ENCODE data around the gene TMEM138.
A peak's percentile ranks its signal among the peaks of the same experiment; 100 is the strongest.

Gene TMEM138

GRCh38 chr11:61349916-61350315, 12.3 kb upstream of the TMEM138 start:
- Histone ChIP-seq H3K9me3 (ENCODE audit: control insufficient read depth, insufficient read depth, low read length) (no peaks in the 10 kb centered on the region), H3K9ac (ENCODE audit: low read depth, low read length) (no peak overlapping the region), H3K4me1 (ENCODE audit: insufficient read depth, low read length) (no peaks in the 10 kb centered on the region), H3K36me3 (ENCODE audit: insufficient read depth, low read length) (peaks cover 8% of the 10 kb centered on the region)

GRCh38 chr11:61350336-61350735, 11.8 kb upstream of the TMEM138 start:
- H3K9ac ChIP-seq (ENCODE audit: low read depth, low read length) = no peak overlapping the region
- peaks cover 8% of the 10 kb centered on the region for H3K36me3 ChIP-seq (ENCODE audit: insufficient read depth, low read length)
- H3K9me3 ChIP-seq (ENCODE audit: control insufficient read depth, insufficient read depth, low read length) = no peaks in the 10 kb centered on the region
- H3K4me1 ChIP-seq (ENCODE audit: insufficient read depth, low read length) = no peaks in the 10 kb centered on the region

GRCh38 chr11:61350803-61351202, 11.4 kb upstream of the TMEM138 start:
- Histone ChIP-seq H3K4me1 (ENCODE audit: insufficient read depth, low read length) (no peaks in the 10 kb centered on the region), H3K36me3 (ENCODE audit: insufficient read depth, low read length) (peaks cover 8% of the 10 kb centered on the region; the same call in 1 of the 2 replicates), H3K9ac (ENCODE audit: low read depth, low read length) (no peak overlapping the region), H3K9me3 (ENCODE audit: control insufficient read depth, insufficient read depth, low read length) (no peaks in the 10 kb centered on the region)

GRCh38 chr11:61352038-61352437, 10.1 kb upstream of the TMEM138 start:
- Histone ChIP-seq H3K9ac (ENCODE audit: low read depth, low read length) (no peak overlapping the region), H3K4me1 (ENCODE audit: insufficient read depth, low read length) (no peaks in the 10 kb centered on the region), H3K36me3 (ENCODE audit: insufficient read depth, low read length) (peaks cover 8% of the 10 kb centered on the region; the same call in 1 of the 2 replicates), H3K9me3 (ENCODE audit: control insufficient read depth, insufficient read depth, low read length) (no peaks in the 10 kb centered on the region)

GRCh38 chr11:61353131-61354067, 8.8 kb upstream of the TMEM138 start:
- Histone ChIP-seq H3K4me1 (ENCODE audit: insufficient read depth, low read length) (no peaks in the 10 kb centered on the region), H3K9me3 (ENCODE audit: control insufficient read depth, insufficient read depth, low read length) (no peaks in the 10 kb centered on the region), H3K36me3 (ENCODE audit: insufficient read depth, low read length) (peaks cover 8% of the 10 kb centered on the region; the same call in 1 of the 2 replicates), H3K9ac (ENCODE audit: low read depth, low read length) (no peak overlapping the region)

- Histone ChIP-seq H3K9me3 (ENCODE audit: control insufficient read depth, insufficient read depth, low read length) (no peaks in the 10 kb centered on the region), H3K36me3 (ENCODE audit: insufficient read depth, low read length) (peaks cover 8% of the 10 kb centered on the region; the same call in 1 of the 2 replicates), H3K4me1 (ENCODE audit: insufficient read depth, low read length) (no peaks in the 10 kb centered on the region), H3K9ac (ENCODE audit: low read depth, low read length) (no peak overlapping the region)
Observed at GRCh38 chr11:61354208-61354607, 8.0 kb upstream of the TMEM138 start.

GRCh38 chr11:61356706-61357105, 5.5 kb upstream of the TMEM138 start:
- H3K36me3 ChIP-seq (ENCODE audit: insufficient read depth, low read length) = peaks cover 2% of the 10 kb centered on the region; the same call in 1 of the 2 replicates
- H3K9ac ChIP-seq (ENCODE audit: low read depth, low read length) = no peak overlapping the region
- H3K4me1 ChIP-seq (ENCODE audit: insufficient read depth, low read length) = no peaks in the 10 kb centered on the region
- no peaks in the 10 kb centered on the region for H3K9me3 ChIP-seq (ENCODE audit: control insufficient read depth, insufficient read depth, low read length)

- Histone ChIP-seq H3K36me3 (ENCODE audit: insufficient read depth, low read length) (peaks cover 2% of the 10 kb centered on the region; the same call in 1 of the 2 replicates), H3K4me1 (ENCODE audit: insufficient read depth, low read length) (no peaks in the 10 kb centered on the region), H3K9me3 (ENCODE audit: control insufficient read depth, insufficient read depth, low read length) (no peaks in the 10 kb centered on the region), H3K9ac (ENCODE audit: low read depth, low read length) (no peak overlapping the region)
Observed at GRCh38 chr11:61357233-61357893, 4.8 kb upstream of the TMEM138 start.

GRCh38 chr11:61357894-61358239, 4.3 kb upstream of the TMEM138 start:
- H3K4me1 ChIP-seq (ENCODE audit: insufficient read depth, low read length) = no peaks in the 10 kb centered on the region

GRCh38 chr11:61358566-61358965, 3.6 kb upstream of the TMEM138 start:
- H3K36me3 ChIP-seq (ENCODE audit: insufficient read depth, low read length) = no peaks in the 10 kb centered on the region
- no peaks in the 10 kb centered on the region for H3K9me3 ChIP-seq (ENCODE audit: control insufficient read depth, insufficient read depth, low read length)
- no peaks in the 10 kb centered on the region for H3K4me1 ChIP-seq (ENCODE audit: insufficient read depth, low read length)
- no peak overlapping the region for H3K9ac ChIP-seq (ENCODE audit: low read depth, low read length)

More at GRCh38 chr11:61357894-61358239, 4.3 kb upstream of the TMEM138 start:
- Histone ChIP-seq H3K9me3 (ENCODE audit: control insufficient read depth, insufficient read depth, low read length) (no peaks in the 10 kb centered on the region), H3K9ac (ENCODE audit: low read depth, low read length) (no peak overlapping the region), H3K36me3 (ENCODE audit: insufficient read depth, low read length) (no peaks in the 10 kb centered on the region)

GRCh38 chr11:61359516-61359915, 2.7 kb upstream of the TMEM138 start:
- Histone ChIP-seq H3K36me3 (ENCODE audit: insufficient read depth, low read length) (peaks cover 3% of the 10 kb centered on the region; the same call in 1 of the 2 replicates), H3K9me3 (ENCODE audit: control insufficient read depth, insufficient read depth, low read length) (no peaks in the 10 kb centered on the region), H3K9ac (ENCODE audit: low read depth, low read length) (no peak overlapping the region), H3K4me1 (ENCODE audit: insufficient read depth, low read length) (no peaks in the 10 kb centered on the region)

- Histone ChIP-seq H3K9ac (ENCODE audit: low read depth, low read length) (peak overlapping the region; percentile 98), H3K9me3 (ENCODE audit: control insufficient read depth, insufficient read depth, low read length) (no peaks in the 10 kb centered on the region), H3K4me1 (ENCODE audit: insufficient read depth, low read length) (no peaks in the 10 kb centered on the region), H3K36me3 (ENCODE audit: insufficient read depth, low read length) (peaks cover 11% of the 10 kb centered on the region; the same call in 1 of the 2 replicates)
Observed at GRCh38 chr11:61361237-61361740, 885 bp upstream of the TMEM138 start.

GRCh38 chr11:61362542-61362875, 335 bp downstream of the TMEM138 start:
- no peaks in the 10 kb centered on the region for H3K4me1 ChIP-seq (ENCODE audit: insufficient read depth, low read length)
- peaks cover 19% of the 10 kb centered on the region for H3K36me3 ChIP-seq (ENCODE audit: insufficient read depth, low read length)
- H3K9ac ChIP-seq (ENCODE audit: low read depth, low read length) = peak overlapping the region; percentile 98
- no peaks in the 10 kb centered on the region for H3K9me3 ChIP-seq (ENCODE audit: control insufficient read depth, insufficient read depth, low read length)

- H3K36me3 ChIP-seq (ENCODE audit: insufficient read depth, low read length) = peaks cover 25% of the 10 kb centered on the region
- no peaks in the 10 kb centered on the region for H3K9me3 ChIP-seq (ENCODE audit: control insufficient read depth, insufficient read depth, low read length)
- no peak overlapping the region for H3K9ac ChIP-seq (ENCODE audit: low read depth, low read length)
- no peaks in the 10 kb centered on the region for H3K4me1 ChIP-seq (ENCODE audit: insufficient read depth, low read length)
Observed at GRCh38 chr11:61364012-61364675, 2.0 kb downstream of the TMEM138 start.
